ENCODE results near the gene HMGN3. TPM values are rescaled to one million over a fixed set of nuclear protein-coding genes. Genes with fewer than 3 reads are reported as not detected.

HMGN3 gene
- total and polyA plus RNA-seq, 10 donors, result 38.3 to 115 (median 57.9) TPM

GRCh38 chr6:79241228-79241627 lies 6.7 kb upstream of the HMGN3 start:
- intact Hi-C loops (cut with DNase I; ENCODE audit: low total_unique reads), result no loop called here
- Histone ChIP-seq H3K36me3 (no peaks in the 10 kb centered on the region), H3K27ac (no peak overlapping the region), H3K9me3 (no peaks in the 10 kb centered on the region), H3K4me1 (no peaks in the 10 kb centered on the region), H3K4me3 (no peak overlapping the region), H3K27me3 (replicated peaks in 1 of 7) (no peaks in the 10 kb centered on the region)
- TF ChIP-seq CTCF (IDR thresholded peaks at IDR 0.05 in 8 of 11, conservative IDR thresholded peaks at IDR 0.05 in 3 of 11) (no peak), POLR2A (IDR thresholded peaks at IDR 0.05) (no peak), POLR2AphosphoS5 (IDR thresholded peaks at IDR 0.05) (no peak)
- DNase-seq, result no peak
- 75 to 99% (median 82%) methylated on average over 2 of the region's 2 CpGs for WGBS, 5 donors

- 55 to 82% (median 63%) methylated on average over 1 of the region's 1 CpG for WGBS, 5 donors
Observed at GRCh38 chr6:79240509-79240908, 6.0 kb upstream of the HMGN3 start.

GRCh38 chr6:79239536-79240168 lies 5.2 kb upstream of the HMGN3 start:
- no peaks in the 10 kb centered on the region for H3K36me3 ChIP-seq
- H3K27me3 ChIP-seq (replicated peaks in 1 of 7), result no peaks in the 10 kb centered on the region
- H3K4me1 ChIP-seq, result peaks cover 0 to 7% (median 2%) of the 10 kb centered on the region in 6 donors
- 78 to 87% (median 84%) methylated on average over 6 of the region's 6 CpGs for WGBS, 5 donors
- intact Hi-C loops (cut with DNase I; ENCODE audit: low total_unique reads), result no loop called here
- no peaks in the 10 kb centered on the region for H3K9me3 ChIP-seq
- TF ChIP-seq CTCF (IDR thresholded peaks at IDR 0.05 in 8 of 11, conservative IDR thresholded peaks at IDR 0.05 in 3 of 11) (no peak), POLR2AphosphoS5 (IDR thresholded peaks at IDR 0.05) (no peak), POLR2A (IDR thresholded peaks at IDR 0.05) (no peak)
- no peak overlapping the region for H3K27ac ChIP-seq
- DNase-seq, result no peak
- no peak overlapping the region for H3K4me3 ChIP-seq

More at GRCh38 chr6:79240509-79240908, 6.0 kb upstream of the HMGN3 start:
- Histone ChIP-seq H3K4me1 (no peaks in the 10 kb centered on the region), H3K9me3 (no peaks in the 10 kb centered on the region), H3K36me3 (no peaks in the 10 kb centered on the region), H3K27ac (no peak overlapping the region), H3K4me3 (no peak overlapping the region), H3K27me3 (replicated peaks in 1 of 7) (no peaks in the 10 kb centered on the region)
- TF ChIP-seq CTCF (IDR thresholded peaks at IDR 0.05 in 8 of 11, conservative IDR thresholded peaks at IDR 0.05 in 3 of 11) (no peak), POLR2A (IDR thresholded peaks at IDR 0.05) (no peak), POLR2AphosphoS5 (IDR thresholded peaks at IDR 0.05) (no peak)
- intact Hi-C loops (cut with DNase I; ENCODE audit: low total_unique reads), result no loop called here
- no peak for DNase-seq

- peaks cover 0 to 7% (median 2%) of the 10 kb centered on the region in 6 donors for H3K4me1 ChIP-seq
- no peak for TF ChIP-seq POLR2A (IDR thresholded peaks at IDR 0.05)
- no peaks in the 10 kb centered on the region for H3K27me3 ChIP-seq (replicated peaks in 1 of 7)
- no peak overlapping the region for H3K4me3 ChIP-seq
- no peak overlapping the region for H3K27ac ChIP-seq
- intact Hi-C loops (cut with DNase I; ENCODE audit: low total_unique reads), result no loop called here
- no peaks in the 10 kb centered on the region for H3K36me3 ChIP-seq
- H3K9me3 ChIP-seq, result no peaks in the 10 kb centered on the region
- DNase-seq, result no peak
Observed at GRCh38 chr6:79238919-79239318, 4.4 kb upstream of the HMGN3 start.

Data from spleen (tissue), 11 donors.